Endothelial cell of umbilical vein (primary cell): Measurements from ENCODE around the gene PDX1. TPM values are rescaled to one million over a fixed set of nuclear protein-coding genes. Genes with fewer than 3 reads are reported as not detected.

Experiments
- BruUV-seq: library from RNA; stranded (reverse); fragments of 400-500 nt; replicated peaks from 2 replicates; lab custom pipeline; 2021; lab: Mats Ljungman, UMichigan
- CTCF ChIA-PET: fragments of 300-600, 350-600 bp; sonication (Branson Sonifier 250); formaldehyde crosslinking; loops from one replicate; lab custom pipeline; 2021; ENCODE audit warnings: antibody characterized with exemption, inconsistent platforms; lab: Charles Lee
- POLR2A ChIA-PET: fragments of 300-600, 350-600 bp; sonication (Branson Sonifier 250); formaldehyde crosslinking; loops from one replicate; lab custom pipeline; 2021; ENCODE audit warnings: antibody characterized with exemption, inconsistent platforms; lab: Charles Lee
- DNase-seq: peaks from one replicate; pipeline ENCODE4 v3.0.0-alpha.2; 2011; ENCODE audit warnings: low read depth, low spot score
- FAIRE-seq: peaks from 2 replicates; lab custom pipeline; 2011; peaks lifted over from hg19 to GRCh38; lab: Jason Lieb, UNC
- H2AFZ ChIP-seq: 2 replicates; pipeline ENCODE4 v1.6.0; 2012; ENCODE audit warnings: low read depth, low read length, control low read depth, inconsistent platforms
- H3K27ac ChIP-seq: 2 replicates; pipeline ENCODE4 v1.5.1; 2011; ENCODE audit warnings: low read depth, mild to moderate bottlenecking, control low read depth, low read length, moderate library complexity; ENCODE audit not compliant: insufficient read depth
- H3K27me3 ChIP-seq, 2 experiments: 2 replicates each; pipeline versions ENCODE4 v1.6.0 to v1.6.1; 2011; ENCODE audit warnings: low read length in 2 of 2, mixed read lengths in 1 of 2; ENCODE audit not compliant: control insufficient read depth in 2 of 2, insufficient read depth in 2 of 2
- H3K36me3 ChIP-seq, 2 experiments: 2 replicates in 1 of 2; 3 replicates in 1 of 2; pipeline ENCODE4 v1.5.1; 2011; ENCODE audit warnings: low read length in 2 of 2, mild to moderate bottlenecking in 1 of 2, moderate library complexity in 1 of 2; ENCODE audit not compliant: control insufficient read depth in 2 of 2, insufficient read depth in 2 of 2; ENCODE audit errors: extremely low read depth in 1 of 2
- H3K4me1 ChIP-seq: 3 replicates; pipeline ENCODE4 v1.5.1; 2011; ENCODE audit warnings: mild to moderate bottlenecking, low read length; ENCODE audit not compliant: control insufficient read depth, insufficient read depth; ENCODE audit errors: extremely low read depth
- H3K4me2 ChIP-seq: 2 replicates; pipeline ENCODE4 v1.6.1; 2011; ENCODE audit warnings: low read length, control low read depth, mixed read lengths; ENCODE audit not compliant: insufficient read depth
- H3K4me3 ChIP-seq, 3 experiments: fragments of 200-600 bp in 1 of 3; sonication (generic), shearing (Covaris generic) in 1 of 3; replicated peaks in 1 of 3; 2 replicates each; pipeline ENCODE4 v1.5.1; 2011 to 2016; ENCODE audit warnings: control low read depth in 3 of 3, low read length in 3 of 3, mild to moderate bottlenecking in 2 of 3, inconsistent platforms in 1 of 3, low read depth in 1 of 3, moderate library complexity in 1 of 3; ENCODE audit not compliant: insufficient read depth in 1 of 3
- H3K79me2 ChIP-seq: 2 replicates; pipeline ENCODE4 v1.6.0; 2012; ENCODE audit warnings: low read length, inconsistent platforms; ENCODE audit not compliant: control insufficient read depth, insufficient read depth
- H3K9ac ChIP-seq: replicated peaks from 2 replicates; pipeline ENCODE3; 2011; ENCODE audit warnings: low read length, control low read depth; ENCODE audit not compliant: insufficient read depth; ENCODE audit errors: extremely low read depth
- H3K9me1 ChIP-seq: replicated peaks from 3 replicates; pipeline ENCODE4 v1.6.0; 2011; ENCODE audit warnings: mild to moderate bottlenecking, low read length; ENCODE audit not compliant: control insufficient read depth, insufficient read depth; ENCODE audit errors: extremely low read depth
- H3K9me3 ChIP-seq: replicated peaks from 2 replicates; pipeline ENCODE4 v1.5.1; 2012; ENCODE audit warnings: low read length, inconsistent platforms; ENCODE audit not compliant: control insufficient read depth, insufficient read depth
- H4K20me1 ChIP-seq: replicated peaks from 2 replicates; pipeline ENCODE3; 2011; ENCODE audit warnings: mild to moderate bottlenecking, low read length; ENCODE audit not compliant: control insufficient read depth, insufficient read depth; ENCODE audit errors: extremely low read depth
- CTCF ChIP-seq, 2 donors: IDR thresholded peaks; 1 replicate in 1 of 2; 2 replicates in 1 of 2; pipeline ENCODE4 v1.5.1; 2011; ENCODE audit warnings: low read length in 2 of 2, mild to moderate bottlenecking in 2 of 2, moderate library complexity in 2 of 2, control low read depth in 1 of 2, inconsistent platforms in 1 of 2, low read depth in 1 of 2; ENCODE audit not compliant: insufficient read depth in 1 of 2; ENCODE audit errors: extremely low read depth in 1 of 2
- EZH2 ChIP-seq: IDR thresholded peaks from 2 replicates; pipeline ENCODE4 v1.6.1; 2012; ENCODE audit warnings: borderline replicate concordance, low read depth, mild to moderate bottlenecking, moderate library complexity, low read length, inconsistent platforms; ENCODE audit not compliant: severe bottlenecking
- JUN ChIP-seq: IDR thresholded peaks from 2 replicates; pipeline ENCODE4 v1.6.1; 2011; ENCODE audit warnings: borderline replicate concordance, low read depth; ENCODE audit not compliant: insufficient read length, insufficient read depth
- POLR2AphosphoS5 ChIP-seq: IDR thresholded peaks from 2 replicates; pipeline ENCODE4 v1.6.1; 2012; ENCODE audit warnings: low read depth, mild to moderate bottlenecking, control low read depth, low read length, moderate library complexity; ENCODE audit not compliant: insufficient read depth
- dilution Hi-C: fragments of 300-500 bp; cut with MboI; formaldehyde crosslinking; loops from one replicate; pipeline ENCODE4 v1.15.0; 2019; ENCODE audit warnings: low sequenced_read_pairs; ENCODE audit not compliant: extremely low pct_ligation_motif_present
- intact Hi-C: fragments of 100-400 bp; cut with micrococcal nuclease; formaldehyde crosslinking; loops from one replicate; pipeline ENCODE4 v1.10.0; 2022
- polyA plus RNA-seq, 4 experiments: library from polyadenylated mRNA; depleted of rRNA in 3 of 4; stranded (reverse) in 3 of 4; unstranded in 1 of 4; fragments of >200 nt; gene quantifications; 2 replicates each; pipeline versions ENCODE4 v1.2.1 to v1.2.3, GENCODE V29; 2011 to 2012; ENCODE audit warnings: missing spikeins in 1 of 4
- total RNA-seq: library from RNA; stranded (reverse); gene quantifications from 2 replicates; pipeline ENCODE4 v1.2.3, GENCODE V29; 2021

PDX1 gene
- total and polyA plus RNA-seq, 2 donors (not counting 3 experiments of a cell fraction or from before 2014, with no cell fraction given) = not detected

DNA sequence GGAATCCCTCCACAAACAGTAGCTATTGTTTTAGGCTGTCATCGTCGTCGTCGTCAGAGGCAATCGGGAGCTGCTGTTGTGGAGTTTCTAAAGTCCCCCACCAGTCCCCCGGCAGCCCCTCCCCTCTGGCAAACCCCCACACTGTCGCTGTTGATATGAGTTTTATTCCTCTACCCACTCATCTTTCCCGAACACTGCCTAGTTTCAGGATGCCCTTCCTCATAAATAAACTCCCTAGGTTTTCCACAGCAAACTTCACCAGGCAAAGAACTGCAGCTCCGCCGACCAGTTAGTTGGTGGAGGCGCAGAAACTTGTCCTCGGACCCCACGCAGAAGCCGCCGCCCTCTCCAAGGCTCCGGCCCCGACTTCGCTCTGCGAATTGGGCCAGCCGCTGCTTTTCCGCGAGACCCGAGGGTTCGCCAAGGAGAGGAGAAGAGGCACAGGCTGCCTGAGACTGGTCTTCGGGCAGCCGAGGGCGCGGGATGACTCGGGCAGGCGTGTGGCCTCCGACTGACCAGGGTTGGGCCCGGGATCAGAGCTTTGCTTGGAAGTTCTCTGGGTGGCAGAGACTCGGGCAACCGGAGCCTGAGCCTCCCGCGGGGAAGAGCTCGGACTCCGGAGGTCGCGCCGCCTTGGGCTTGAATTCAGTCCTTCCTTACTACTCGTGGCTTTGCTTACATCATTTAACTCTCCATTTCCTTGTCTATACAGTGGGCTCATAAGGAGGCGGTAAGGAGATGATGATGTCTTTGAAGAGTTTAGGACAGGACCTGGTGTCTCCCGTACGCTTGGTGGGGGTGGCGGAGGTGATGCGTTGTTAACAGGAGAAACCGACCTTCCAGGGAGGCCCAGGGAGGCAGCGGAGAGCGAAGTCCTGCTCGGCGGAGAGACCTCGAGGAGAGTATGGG is 7.9 kb downstream of the PDX1 start:
- POLR2A ChIA-PET = no interaction called here
- TF ChIP-seq CTCF (IDR thresholded peaks at IDR 0.05; ENCODE audit: extremely low read depth in 1 of 2, insufficient read depth in 1 of 2, low read depth in 1 of 2, low read length in 2 of 2) (no peak), POLR2AphosphoS5 (no peak), EZH2 (peak; percentile 89), JUN (no peak)
- no peak overlapping the region for H3K4me2 ChIP-seq
- no peaks in the 10 kb centered on the region for H3K9me1 ChIP-seq
- CTCF ChIA-PET = interaction anchor here (1.1 kb wide), 1 partner anchor 12 kb away, joined by 3 read pairs; no protein-coding TSS in a partner anchor
- H4K20me1 ChIP-seq = no peaks in the 10 kb centered on the region
- no peak for DNase-seq
- no TSS peak for BruUV-seq
- H3K27ac ChIP-seq = no peak overlapping the region
- no peaks in the 10 kb centered on the region for H3K36me3 ChIP-seq
- no peaks in the 10 kb centered on the region for H3K4me1 ChIP-seq
- no peaks in the 10 kb centered on the region for H3K9me3 ChIP-seq
- H2AFZ ChIP-seq = no peak overlapping the region
- intact Hi-C loops = no loop called here
- H3K27me3 ChIP-seq = peaks cover 71 to 90% of the 10 kb centered on the region in 2 experiments
- H3K79me2 ChIP-seq = no peaks in the 10 kb centered on the region
- FAIRE-seq = no peak
- dilution Hi-C loops = no loop called here
- no peak overlapping the region for H3K4me3 ChIP-seq
- no peak overlapping the region for H3K9ac ChIP-seq
